HG03066 (cell line): Measurements from ENCODE around the gene ANTXR1.

Experiments
- ATAC-seq: cut with Tn5 transposase; IDR thresholded peaks from one replicate; pipeline ENCODE4 v1.9.1; 2021; ENCODE audit warnings: low read depth; ENCODE audit not compliant: unreplicated experiment

The ANTXR1 gene

GRCh38 chr2:69126341-69126740 is 113.4 kb downstream of the ANTXR1 start:
- ATAC-seq: no peak

DNA sequence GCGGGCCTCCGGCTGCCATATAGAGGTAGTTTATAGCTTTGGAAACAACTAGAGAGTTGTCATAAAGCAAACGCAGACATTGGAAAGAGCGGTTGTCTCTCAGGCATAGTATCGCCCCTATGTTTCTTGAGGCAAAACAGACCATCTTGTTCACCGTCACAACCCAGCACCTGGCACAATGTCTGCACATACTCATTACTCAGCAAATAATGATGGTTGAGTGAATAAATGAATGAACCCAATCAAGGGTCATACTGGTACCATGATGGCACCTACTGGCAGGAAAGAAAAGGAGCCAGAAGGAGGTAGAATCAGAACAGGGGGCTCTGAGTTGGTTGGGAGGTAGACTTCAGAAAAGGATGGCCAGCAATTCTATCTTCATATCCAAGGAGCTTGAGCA is 118.5 kb downstream of the ANTXR1 start:
- no peak for ATAC-seq

GRCh38 chr2:69131983-69132675 is 119.2 kb downstream of the ANTXR1 start:
- no peak for ATAC-seq

- no peak for ATAC-seq
Observed at GRCh38 chr2:69132960-69133590, 120.1 kb downstream of the ANTXR1 start.

DNA sequence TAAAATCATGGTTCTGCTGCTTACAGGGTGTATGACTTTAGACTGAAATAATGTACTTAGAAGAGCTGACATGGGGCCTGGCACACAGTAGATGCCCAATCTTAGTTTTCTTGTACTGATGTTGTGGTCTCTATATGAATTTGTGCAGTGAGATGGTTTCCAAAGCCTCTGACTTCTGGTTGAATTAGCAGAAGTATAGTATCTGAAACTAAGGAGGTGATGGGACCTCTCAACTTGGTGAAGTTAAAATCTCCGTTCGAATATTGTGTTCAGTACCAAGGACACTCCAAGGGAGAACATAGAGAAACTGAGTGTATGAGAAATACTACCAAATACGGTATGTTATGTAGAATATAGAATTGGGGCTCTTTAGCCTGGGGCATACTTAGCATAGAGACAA is 120.9 kb downstream of the ANTXR1 start:
- no peak for ATAC-seq

GRCh38 chr2:69134306-69134945 is 121.4 kb downstream of the ANTXR1 start:
- no peak for ATAC-seq

DNA sequence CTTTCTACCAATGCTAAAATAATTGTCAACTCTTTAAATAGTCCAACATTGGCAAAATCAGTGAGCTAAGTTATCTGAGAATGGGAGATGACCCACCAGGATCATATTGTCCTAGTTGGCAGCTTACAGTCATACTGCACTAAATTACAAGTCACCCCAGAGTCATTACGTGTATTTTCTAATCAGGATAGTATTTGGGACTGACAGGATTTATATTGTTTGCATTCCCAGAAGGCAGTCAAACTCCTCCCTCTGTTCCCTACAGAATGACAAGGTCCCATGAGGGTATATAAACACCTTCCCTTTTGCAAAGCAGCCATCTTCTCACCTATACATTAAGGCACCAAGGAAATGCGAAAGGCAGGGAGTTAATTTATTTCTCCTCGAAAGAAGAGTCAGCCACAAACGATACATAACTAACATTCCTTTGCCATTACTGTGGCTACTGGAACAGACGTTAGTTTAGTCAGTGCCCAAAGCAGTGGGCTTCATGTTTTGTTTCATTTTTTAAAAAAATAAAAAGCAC is 125.3 kb downstream of the ANTXR1 start:
- no peak for ATAC-seq

DNA sequence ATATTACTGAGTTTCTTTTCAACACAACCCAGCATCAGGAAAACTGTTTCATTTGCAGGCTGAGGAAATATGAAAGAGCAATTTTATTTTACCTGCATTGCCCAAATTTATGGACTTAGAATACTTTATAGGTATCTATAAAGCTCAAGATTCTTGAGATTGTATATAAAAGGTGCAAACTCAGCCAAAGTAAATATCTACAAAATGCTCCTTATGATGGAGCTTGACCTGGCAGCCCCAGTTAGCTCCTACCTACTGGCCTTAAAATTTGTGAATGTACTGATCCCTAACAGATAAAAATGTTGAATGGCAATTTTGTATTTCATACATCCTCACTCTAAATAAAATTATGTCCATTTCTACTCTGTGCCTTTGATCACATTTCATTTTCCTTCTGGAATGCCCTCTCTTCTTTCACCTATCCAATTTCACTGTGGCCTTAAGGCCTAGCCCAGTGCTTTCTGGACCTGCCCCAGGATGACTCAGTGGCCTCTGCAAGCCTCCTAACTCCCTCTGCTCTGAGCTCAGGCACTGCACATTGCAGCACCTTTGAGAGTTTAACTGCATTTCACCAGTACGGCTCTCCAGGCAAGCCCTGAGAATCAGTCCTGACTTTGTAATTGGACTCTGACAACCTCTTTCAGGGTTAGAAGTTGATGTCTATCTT is 125.9 kb downstream of the ANTXR1 start:
- ATAC-seq: no peak

DNA sequence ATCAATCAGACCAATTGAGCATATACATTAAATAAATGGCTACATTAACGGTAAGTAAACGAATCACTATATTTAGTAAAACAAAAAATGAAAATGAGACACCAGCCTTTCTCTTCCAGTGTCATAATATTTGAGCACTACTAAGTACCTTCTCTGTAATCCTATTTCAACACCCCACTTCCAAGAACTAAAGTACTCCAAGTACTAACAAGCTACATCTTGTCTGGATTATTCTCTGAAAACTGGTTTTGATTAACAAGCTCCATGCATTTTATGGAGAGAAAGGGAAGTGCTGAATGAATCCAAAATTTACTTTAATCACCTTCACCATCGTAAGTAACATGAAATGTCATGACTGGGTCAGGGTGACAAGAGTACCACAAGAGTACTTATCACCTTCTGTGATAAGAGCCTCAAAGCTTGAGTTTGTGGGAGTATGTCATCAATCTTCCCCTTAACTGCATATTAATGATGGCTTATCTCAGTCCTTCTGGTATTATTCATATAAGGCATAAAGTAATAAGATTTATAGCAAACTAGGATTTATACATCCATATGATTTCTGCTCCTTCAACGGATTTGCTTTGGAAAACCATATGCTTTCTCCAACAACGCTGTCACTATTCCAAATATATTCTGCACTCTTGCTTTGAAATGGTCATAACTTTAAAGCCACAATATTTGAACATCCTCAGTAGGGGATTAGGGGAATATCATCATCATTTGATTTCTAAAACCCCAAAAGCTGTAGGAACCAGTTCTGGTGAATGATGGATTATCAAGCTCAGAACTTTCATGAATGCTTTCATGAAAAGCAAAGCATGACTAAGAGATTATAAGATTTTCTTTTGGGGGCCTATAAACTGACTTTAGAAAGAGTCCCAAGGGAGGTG is 127.0 kb downstream of the ANTXR1 start:
- ATAC-seq: no peak

GRCh38 chr2:69141061-69141460 is 128.1 kb downstream of the ANTXR1 start:
- ATAC-seq: no peak

GRCh38 chr2:69143748-69144360 is 130.9 kb downstream of the ANTXR1 start:
- ATAC-seq: no peak

DNA sequence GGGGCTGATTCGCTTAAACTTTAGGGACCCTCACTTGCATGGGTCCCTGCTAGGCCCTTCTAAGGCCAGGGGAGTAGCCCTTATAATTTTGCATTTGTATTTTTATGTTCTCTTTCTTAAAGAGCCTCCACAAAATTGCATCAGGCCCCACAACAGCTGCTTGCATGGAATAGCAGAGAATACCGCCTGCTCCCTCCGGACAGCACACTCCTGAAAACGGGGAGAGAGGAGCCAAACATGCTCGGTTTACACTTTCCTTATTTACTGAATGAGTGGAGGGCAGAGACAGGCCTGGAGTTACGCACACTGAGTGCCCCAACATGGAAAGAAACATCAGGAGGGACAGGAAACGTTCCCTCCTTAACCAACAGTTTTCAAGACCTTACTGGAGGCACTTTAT is 132.2 kb downstream of the ANTXR1 start:
- no peak for ATAC-seq

DNA sequence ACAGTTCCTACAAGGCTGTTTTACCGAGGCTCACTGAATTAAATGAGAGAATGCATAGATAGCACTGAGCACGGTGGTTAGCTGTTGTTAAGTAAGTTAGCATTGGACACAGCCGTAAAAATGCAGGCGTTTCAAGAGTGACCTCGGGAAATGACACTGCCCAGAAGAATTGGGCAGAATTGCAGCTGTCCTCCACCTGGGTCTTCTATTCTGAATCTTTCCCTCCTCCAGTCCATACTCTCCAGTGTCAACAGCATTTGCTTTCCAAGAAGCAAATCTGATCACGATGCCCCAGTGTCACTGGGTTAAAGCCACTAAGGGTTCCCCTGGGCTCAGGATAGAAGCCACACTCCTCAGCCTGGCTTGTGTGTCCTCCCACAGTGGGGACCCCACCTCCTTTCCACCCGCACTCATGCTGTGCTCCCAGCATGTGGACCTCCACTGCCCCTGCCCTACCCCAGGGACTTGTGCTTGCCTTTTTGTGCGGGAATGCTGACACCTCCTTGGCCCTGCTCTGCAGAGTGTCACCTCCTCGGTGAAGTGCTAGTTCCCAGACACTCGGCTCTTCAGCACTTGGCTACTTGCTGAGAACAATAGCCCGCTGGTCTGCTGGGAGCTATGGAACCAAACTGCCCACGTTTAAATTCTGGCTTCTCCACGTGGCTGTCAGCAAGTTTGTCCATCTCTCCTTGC is 135.0 kb downstream of the ANTXR1 start:
- ATAC-seq: no peak

DNA sequence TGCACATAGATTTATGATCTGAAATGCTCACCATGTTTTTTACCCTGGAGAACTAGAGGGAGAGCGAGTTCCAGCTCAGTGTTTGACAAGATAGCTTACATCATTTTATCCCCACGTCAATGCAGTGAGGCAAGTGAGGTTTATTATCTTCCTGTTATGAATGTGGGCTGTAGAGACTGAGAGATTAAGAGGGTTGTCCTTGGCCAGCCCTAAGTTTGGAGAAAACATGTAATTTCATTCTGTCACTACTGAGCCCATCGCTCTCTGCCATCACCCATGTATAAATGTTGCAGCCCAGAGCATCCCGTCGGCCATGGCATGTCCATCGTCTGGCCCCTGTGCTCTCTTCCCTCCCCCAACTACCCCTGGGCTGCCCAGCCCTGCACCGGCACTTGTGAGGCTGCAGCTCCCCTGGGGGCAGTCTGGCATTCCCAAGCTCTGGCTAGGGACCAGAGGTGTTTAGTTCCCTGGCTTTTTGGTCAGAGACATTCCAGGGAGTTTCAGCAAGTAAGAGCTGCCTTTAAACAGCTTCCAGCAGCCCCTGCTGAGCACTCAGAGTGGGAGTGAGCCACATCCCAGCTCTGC is 136.7 kb downstream of the ANTXR1 start:
- no peak for ATAC-seq

DNA sequence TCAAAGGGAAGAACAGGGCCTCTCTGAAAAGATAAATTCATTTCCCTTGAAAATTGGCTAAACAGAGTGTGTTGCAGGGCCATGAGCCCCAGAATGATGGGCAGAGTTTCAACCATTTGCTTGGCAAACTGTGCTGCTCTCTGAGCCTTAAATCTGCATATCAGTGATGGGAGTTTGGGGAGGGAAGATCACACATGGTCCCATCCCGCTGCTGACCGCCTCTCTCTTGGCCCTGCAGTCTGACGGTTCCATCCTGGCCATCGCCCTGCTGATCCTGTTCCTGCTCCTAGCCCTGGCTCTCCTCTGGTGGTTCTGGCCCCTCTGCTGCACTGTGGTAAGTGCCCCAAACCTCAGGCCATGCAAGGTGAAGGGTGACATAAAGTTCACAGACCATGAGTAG is 139.0 kb downstream of the ANTXR1 start:
- ATAC-seq: no peak

GRCh38 chr2:69152847-69153583 is 140.0 kb downstream of the ANTXR1 start:
- ATAC-seq: no peak

DNA sequence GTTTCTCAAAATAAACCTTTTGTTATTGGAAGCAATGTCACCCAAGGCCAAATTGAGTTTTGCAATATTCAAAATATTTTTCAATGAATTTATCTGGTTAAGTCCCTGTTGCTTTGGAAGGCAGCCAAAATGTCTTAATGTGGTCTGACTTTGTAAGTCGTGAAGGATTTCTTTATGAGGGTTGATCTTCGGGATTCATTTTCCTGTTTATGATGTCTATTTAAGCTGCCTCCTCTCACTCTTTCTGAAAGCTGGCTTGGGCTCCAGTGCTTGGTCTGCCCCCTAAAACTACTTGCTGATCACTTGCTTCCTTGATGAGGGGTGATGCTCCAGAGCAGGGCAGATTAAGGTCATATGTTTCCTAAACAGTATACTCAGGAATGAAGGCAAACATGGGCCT is 141.1 kb downstream of the ANTXR1 start:
- no peak for ATAC-seq

GRCh38 chr2:69156624-69157023 is 143.6 kb downstream of the ANTXR1 start:
- no peak for ATAC-seq
